Neutrophil (primary cell): ENCODE results near the gene SZT2.

Experiments
- H3K27ac ChIP-seq: fragments of 200-600 bp; sonication (generic); 2 replicates; pipeline ENCODE4 v1.5.1; 2016; ENCODE audit warnings: mild to moderate bottlenecking, moderate library complexity
- H3K27me3 ChIP-seq: fragments of 200-600 bp; sonication (generic); 2 replicates; pipeline ENCODE4 v1.6.0; 2016; ENCODE audit warnings: mild to moderate bottlenecking
- H3K36me3 ChIP-seq: fragments of 200-600 bp; sonication (generic); 2 replicates; pipeline ENCODE4 v1.5.1; 2017
- H3K4me1 ChIP-seq, 2 experiments: fragments of 200-600 bp in 1 of 2; sonication (generic) in 1 of 2; 1 replicate in 1 of 2; 2 replicates in 1 of 2; pipeline versions ENCODE4 v1.5.1 to v1.6.1; 2013 to 2016; ENCODE audit warnings: low read depth in 1 of 2, low read length in 1 of 2, mild to moderate bottlenecking in 1 of 2, moderate library complexity in 1 of 2; ENCODE audit not compliant: control insufficient read depth in 1 of 2, insufficient read depth in 1 of 2
- H3K4me3 ChIP-seq, 2 experiments: fragments of 200-600 bp in 1 of 2; sonication (generic) in 1 of 2; 1 replicate in 1 of 2; 2 replicates in 1 of 2; pipeline ENCODE4 v1.5.1; 2013 to 2016; ENCODE audit warnings: low read depth in 1 of 2, low read length in 1 of 2, mild to moderate bottlenecking in 1 of 2, moderate library complexity in 1 of 2
- H3K9me3 ChIP-seq: fragments of 200-600 bp; sonication (generic); 2 replicates; pipeline ENCODE4 v1.5.1; 2016
- TF ChIP-seq, protein P1 (sequence below): fragments of 200-600 bp; sonication (generic); IDR thresholded peaks from 2 replicates; pipeline ENCODE4 v1.5.1; 2016; ENCODE audit warnings: antibody characterized with exemption

The SZT2 gene

DNA sequence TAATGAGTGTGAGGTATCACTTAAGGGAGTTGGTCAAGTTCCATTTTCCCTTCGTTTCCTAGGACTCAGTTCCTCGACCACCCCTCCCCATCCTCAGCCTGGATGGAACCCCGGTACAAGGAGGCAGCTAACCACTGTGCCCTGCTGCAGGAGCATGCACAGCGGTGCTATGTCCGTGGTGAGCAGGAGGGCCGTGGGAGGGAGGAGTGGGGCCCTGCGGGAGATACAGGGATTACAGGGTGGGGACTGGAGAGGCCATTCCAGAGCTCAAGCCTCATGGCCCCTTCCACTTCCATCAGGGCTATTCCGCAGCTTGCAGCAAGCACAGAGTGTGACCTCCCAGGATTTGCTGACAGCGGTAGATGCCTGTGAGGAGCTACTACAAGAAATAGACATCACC lies 38.2 kb downstream of the SZT2 start:
- H3K4me1 ChIP-seq = no peaks in the 10 kb centered on the region
- H3K36me3 ChIP-seq = peaks cover 100% of the 10 kb centered on the region
- no peak overlapping the region for H3K27ac ChIP-seq
- H3K27me3 ChIP-seq = no peaks in the 10 kb centered on the region
- no peaks in the 10 kb centered on the region for H3K9me3 ChIP-seq
- TF ChIP-seq, protein P1, sequence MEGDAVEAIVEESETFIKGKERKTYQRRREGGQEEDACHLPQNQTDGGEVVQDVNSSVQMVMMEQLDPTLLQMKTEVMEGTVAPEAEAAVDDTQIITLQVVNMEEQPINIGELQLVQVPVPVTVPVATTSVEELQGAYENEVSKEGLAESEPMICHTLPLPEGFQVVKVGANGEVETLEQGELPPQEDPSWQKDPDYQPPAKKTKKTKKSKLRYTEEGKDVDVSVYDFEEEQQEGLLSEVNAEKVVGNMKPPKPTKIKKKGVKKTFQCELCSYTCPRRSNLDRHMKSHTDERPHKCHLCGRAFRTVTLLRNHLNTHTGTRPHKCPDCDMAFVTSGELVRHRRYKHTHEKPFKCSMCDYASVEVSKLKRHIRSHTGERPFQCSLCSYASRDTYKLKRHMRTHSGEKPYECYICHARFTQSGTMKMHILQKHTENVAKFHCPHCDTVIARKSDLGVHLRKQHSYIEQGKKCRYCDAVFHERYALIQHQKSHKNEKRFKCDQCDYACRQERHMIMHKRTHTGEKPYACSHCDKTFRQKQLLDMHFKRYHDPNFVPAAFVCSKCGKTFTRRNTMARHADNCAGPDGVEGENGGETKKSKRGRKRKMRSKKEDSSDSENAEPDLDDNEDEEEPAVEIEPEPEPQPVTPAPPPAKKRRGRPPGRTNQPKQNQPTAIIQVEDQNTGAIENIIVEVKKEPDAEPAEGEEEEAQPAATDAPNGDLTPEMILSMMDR = no peak
- H3K4me3 ChIP-seq = no peak overlapping the region

DNA sequence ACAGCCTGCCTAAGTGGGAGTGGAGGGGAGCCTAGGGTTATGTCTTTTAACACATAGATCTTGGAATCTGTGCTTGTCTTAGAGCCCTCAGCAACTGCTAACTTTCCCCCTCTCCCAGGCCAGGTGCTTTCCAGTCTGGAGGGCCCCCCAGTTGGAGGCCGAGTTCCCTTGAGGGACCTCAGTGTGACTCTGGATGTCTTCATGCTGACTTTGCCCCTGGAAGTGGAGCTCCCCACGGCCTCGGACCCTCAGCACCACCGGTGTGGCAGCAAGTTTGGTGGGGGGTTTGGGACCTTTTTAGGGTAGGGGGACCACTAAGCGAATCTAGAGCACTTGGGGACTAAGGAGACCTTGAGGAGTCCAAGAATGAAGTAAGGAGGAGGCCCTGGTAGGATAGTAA lies 41.1 kb downstream of the SZT2 start:
- no peaks in the 10 kb centered on the region for H3K9me3 ChIP-seq
- no peak overlapping the region for H3K27ac ChIP-seq
- H3K4me3 ChIP-seq = no peak overlapping the region
- no peaks in the 10 kb centered on the region for H3K27me3 ChIP-seq
- TF ChIP-seq, protein P1 = no peak
- peaks cover 100% of the 10 kb centered on the region for H3K36me3 ChIP-seq
- H3K4me1 ChIP-seq = no peaks in the 10 kb centered on the region

DNA sequence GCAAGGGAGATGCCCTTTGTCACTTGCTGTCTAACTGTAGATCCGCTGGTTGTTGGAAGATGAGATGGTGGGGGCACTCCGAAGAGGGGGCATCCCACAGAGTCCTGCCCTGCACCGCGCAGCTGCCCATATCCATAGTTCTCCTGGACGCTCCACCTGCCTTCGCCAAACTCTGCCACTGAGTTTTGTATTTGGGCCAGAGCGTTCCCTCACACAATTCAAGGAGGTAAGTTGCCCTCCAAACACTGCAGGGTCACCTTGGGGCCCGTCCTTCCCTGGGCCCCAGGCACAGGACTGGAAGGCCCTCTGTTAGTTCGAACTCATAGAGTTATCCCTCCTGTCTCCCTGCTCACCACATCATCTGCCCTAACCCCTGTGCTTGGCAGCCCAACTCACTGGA lies 42.0 kb downstream of the SZT2 start:
- peaks cover 100% of the 10 kb centered on the region for H3K36me3 ChIP-seq
- H3K4me1 ChIP-seq = no peaks in the 10 kb centered on the region
- H3K27ac ChIP-seq = no peak overlapping the region
- H3K4me3 ChIP-seq = no peak overlapping the region
- H3K27me3 ChIP-seq = no peaks in the 10 kb centered on the region
- TF ChIP-seq, protein P1 = no peak
- H3K9me3 ChIP-seq = no peaks in the 10 kb centered on the region

DNA sequence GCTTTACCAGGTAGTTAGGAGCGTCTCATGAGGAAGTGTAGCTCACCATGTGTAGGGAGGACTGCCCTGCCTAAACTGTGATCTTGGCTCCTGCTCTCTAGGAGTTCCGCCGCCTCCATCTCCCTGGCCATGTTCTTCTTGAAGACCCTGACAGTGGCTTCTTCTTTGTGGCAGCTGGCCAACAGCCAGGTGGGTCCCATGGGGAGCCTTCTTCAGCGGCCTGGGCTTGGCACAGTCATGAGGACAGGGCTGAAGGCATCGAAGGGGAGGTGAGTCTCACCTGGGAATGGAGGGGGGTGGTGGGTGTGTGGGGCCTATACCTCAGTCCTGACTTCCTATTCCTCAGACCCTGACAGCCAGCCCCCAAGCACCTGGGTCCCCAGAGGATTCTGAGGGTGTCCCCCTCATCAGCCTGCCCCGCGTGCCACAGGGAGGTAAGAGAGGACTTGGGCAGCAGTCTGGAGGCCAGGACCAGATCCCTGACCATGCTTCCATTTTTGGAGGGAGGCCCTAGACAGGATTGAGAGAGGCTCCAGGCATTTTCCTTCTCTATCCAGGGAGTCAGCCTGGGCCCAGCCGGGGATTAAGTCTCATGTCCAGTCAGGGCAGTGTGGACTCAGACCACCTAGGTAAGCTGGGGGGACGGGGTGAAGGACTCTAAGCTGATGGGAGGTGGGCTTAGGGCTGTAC lies 42.6 kb downstream of the SZT2 start:
- no peaks in the 10 kb centered on the region for H3K27me3 ChIP-seq
- no peaks in the 10 kb centered on the region for H3K9me3 ChIP-seq
- no peak overlapping the region for H3K27ac ChIP-seq
- no peaks in the 10 kb centered on the region for H3K4me1 ChIP-seq
- no peak overlapping the region for H3K4me3 ChIP-seq
- H3K36me3 ChIP-seq = peaks cover 100% of the 10 kb centered on the region
- TF ChIP-seq, protein P1 = no peak

DNA sequence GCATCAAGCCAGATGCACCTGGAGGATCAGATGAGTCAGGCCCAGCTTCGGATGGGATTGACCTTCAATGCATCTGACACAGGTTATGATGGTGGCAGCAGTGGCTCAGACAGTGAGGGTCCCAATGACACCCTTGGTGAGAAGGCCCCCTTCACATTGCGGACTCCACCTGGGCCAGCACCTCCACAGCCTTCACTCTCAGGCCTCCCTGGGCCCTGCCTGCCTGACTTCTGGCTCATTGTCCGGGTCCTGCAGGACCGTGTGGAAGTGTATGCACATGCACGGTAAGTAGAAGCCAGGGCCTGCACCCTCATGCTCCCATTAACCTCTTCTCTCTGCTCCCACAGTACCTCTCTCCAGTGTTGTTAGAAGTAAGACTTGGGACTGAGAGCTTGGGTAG lies 43.2 kb downstream of the SZT2 start:
- no peaks in the 10 kb centered on the region for H3K9me3 ChIP-seq
- peaks cover 100% of the 10 kb centered on the region for H3K36me3 ChIP-seq
- H3K27ac ChIP-seq = no peak overlapping the region
- no peaks in the 10 kb centered on the region for H3K27me3 ChIP-seq
- H3K4me1 ChIP-seq = no peaks in the 10 kb centered on the region
- no peak overlapping the region for H3K4me3 ChIP-seq
- TF ChIP-seq, protein P1 = no peak
